ENCODE measurements around the gene PCSK7. TPM values are rescaled to one million over a fixed set of nuclear protein-coding genes. Genes with fewer than 3 reads are reported as not detected.

PCSK7 gene
- total RNA-seq, 1 donor from 2014 or later: 93.6 TPM

GRCh38 chr11:117223741-117224689 lies 7.9 kb downstream of the PCSK7 start:
- Mint-ChIP-seq H3K36me3 (ENCODE audit: low read depth, unreplicated experiment) (peaks cover 23% of the 10 kb centered on the region), H3K9me3 (ENCODE audit: unreplicated experiment) (no peaks in the 10 kb centered on the region), H3K4me3 (ENCODE audit: unreplicated experiment) (no peak overlapping the region), H3K27ac (ENCODE audit: unreplicated experiment) (no peak overlapping the region), H3K27me3 (ENCODE audit: unreplicated experiment) (no peaks in the 10 kb centered on the region), H3K4me1 (ENCODE audit: unreplicated experiment) (peaks cover 18% of the 10 kb centered on the region)
- TF ChIP-seq, protein P1, sequence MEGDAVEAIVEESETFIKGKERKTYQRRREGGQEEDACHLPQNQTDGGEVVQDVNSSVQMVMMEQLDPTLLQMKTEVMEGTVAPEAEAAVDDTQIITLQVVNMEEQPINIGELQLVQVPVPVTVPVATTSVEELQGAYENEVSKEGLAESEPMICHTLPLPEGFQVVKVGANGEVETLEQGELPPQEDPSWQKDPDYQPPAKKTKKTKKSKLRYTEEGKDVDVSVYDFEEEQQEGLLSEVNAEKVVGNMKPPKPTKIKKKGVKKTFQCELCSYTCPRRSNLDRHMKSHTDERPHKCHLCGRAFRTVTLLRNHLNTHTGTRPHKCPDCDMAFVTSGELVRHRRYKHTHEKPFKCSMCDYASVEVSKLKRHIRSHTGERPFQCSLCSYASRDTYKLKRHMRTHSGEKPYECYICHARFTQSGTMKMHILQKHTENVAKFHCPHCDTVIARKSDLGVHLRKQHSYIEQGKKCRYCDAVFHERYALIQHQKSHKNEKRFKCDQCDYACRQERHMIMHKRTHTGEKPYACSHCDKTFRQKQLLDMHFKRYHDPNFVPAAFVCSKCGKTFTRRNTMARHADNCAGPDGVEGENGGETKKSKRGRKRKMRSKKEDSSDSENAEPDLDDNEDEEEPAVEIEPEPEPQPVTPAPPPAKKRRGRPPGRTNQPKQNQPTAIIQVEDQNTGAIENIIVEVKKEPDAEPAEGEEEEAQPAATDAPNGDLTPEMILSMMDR (IDR thresholded peaks at IDR 0.05; ENCODE audit: unreplicated experiment): no peak
- DNase-seq (ENCODE audit: low spot score): no peak

DNA sequence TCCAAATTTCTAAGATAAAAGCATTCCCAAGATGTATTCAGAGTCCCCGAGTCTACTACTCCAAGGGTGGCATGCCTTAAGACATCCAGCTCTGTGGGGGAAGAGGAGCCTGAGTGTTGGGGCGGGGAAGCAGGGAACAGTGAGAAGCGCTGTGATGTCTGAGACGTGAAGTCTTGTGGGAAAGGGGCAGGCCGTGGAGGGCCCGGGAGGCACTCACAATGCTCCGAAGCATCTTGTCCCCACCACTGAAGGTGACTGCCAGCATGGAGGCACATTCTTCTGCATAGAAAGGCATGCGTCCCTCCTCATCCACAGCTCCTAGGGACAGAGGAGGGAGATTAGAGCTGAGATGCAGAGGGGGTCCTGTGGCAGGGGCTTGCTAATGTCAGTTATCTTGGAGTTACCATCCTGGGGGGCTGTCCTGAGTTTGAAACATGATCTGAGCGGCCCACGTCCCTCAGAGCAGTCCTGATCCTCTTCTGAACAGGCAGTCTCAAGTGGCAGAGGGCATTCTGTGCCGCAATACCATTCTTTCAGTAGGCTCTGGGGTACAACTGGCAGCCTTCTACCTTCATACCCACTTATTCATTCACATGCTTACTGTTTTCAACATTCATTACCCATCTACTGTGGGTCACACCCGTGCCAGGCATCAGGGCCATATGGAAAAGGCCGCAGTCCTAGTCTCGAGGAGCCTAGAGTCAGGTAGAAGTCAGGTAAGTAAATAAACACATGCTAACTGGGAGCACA lies 8.7 kb downstream of the PCSK7 start:
- Mint-ChIP-seq H3K27me3 (ENCODE audit: unreplicated experiment) (no peaks in the 10 kb centered on the region), H3K4me1 (ENCODE audit: unreplicated experiment) (peaks cover 22% of the 10 kb centered on the region), H3K36me3 (ENCODE audit: low read depth, unreplicated experiment) (peaks cover 23% of the 10 kb centered on the region), H3K27ac (ENCODE audit: unreplicated experiment) (no peak overlapping the region), H3K4me3 (ENCODE audit: unreplicated experiment) (no peak overlapping the region), H3K9me3 (ENCODE audit: unreplicated experiment) (no peaks in the 10 kb centered on the region)
- TF ChIP-seq, protein P1 (IDR thresholded peaks at IDR 0.05; ENCODE audit: unreplicated experiment): no peak
- DNase-seq (ENCODE audit: low spot score): no peak

GRCh38 chr11:117221775-117222517 lies 9.9 kb downstream of the PCSK7 start:
- Mint-ChIP-seq H3K4me3 (ENCODE audit: unreplicated experiment) (no peak overlapping the region), H3K27me3 (ENCODE audit: unreplicated experiment) (no peaks in the 10 kb centered on the region), H3K27ac (ENCODE audit: unreplicated experiment) (no peak overlapping the region), H3K36me3 (ENCODE audit: low read depth, unreplicated experiment) (peaks cover 32% of the 10 kb centered on the region), H3K4me1 (ENCODE audit: unreplicated experiment) (peaks cover 22% of the 10 kb centered on the region), H3K9me3 (ENCODE audit: unreplicated experiment) (no peaks in the 10 kb centered on the region)
- TF ChIP-seq, protein P1 (IDR thresholded peaks at IDR 0.05; ENCODE audit: unreplicated experiment): no peak
- DNase-seq (ENCODE audit: low spot score): no peak

GRCh38 chr11:117220999-117221774 lies 10.7 kb downstream of the PCSK7 start:
- Mint-ChIP-seq H3K36me3 (ENCODE audit: low read depth, unreplicated experiment) (peaks cover 33% of the 10 kb centered on the region), H3K4me3 (ENCODE audit: unreplicated experiment) (no peak overlapping the region), H3K27ac (ENCODE audit: unreplicated experiment) (no peak overlapping the region), H3K4me1 (ENCODE audit: unreplicated experiment) (peaks cover 22% of the 10 kb centered on the region), H3K9me3 (ENCODE audit: unreplicated experiment) (no peaks in the 10 kb centered on the region), H3K27me3 (ENCODE audit: unreplicated experiment) (no peaks in the 10 kb centered on the region)
- TF ChIP-seq, protein P1 (IDR thresholded peaks at IDR 0.05; ENCODE audit: unreplicated experiment): no peak
- no peak for DNase-seq (ENCODE audit: low spot score)
